GM06990 (cell line): ENCODE results near the gene MAP2K4.

ENCODE experiments used
- DNase-seq: peaks from one replicate; pipeline ENCODE4 v3.0.0-alpha.2; 2011; ENCODE audit not compliant: insufficient read length; ENCODE audit errors: extremely low read depth
- H3K27me3 ChIP-seq: replicated peaks from 2 replicates; pipeline ENCODE4 v1.6.0; 2011; ENCODE audit warnings: low read length; ENCODE audit not compliant: control insufficient read depth, insufficient read depth
- H3K36me3 ChIP-seq: 2 replicates; pipeline ENCODE4 v1.5.1; 2011; ENCODE audit warnings: low read length; ENCODE audit not compliant: control insufficient read depth, insufficient read depth
- H3K4me3 ChIP-seq: replicated peaks from 2 replicates; pipeline ENCODE4 v1.5.1; 2011; ENCODE audit warnings: low read depth, mild to moderate bottlenecking, control low read depth, low read length
- TF ChIP-seq, protein P1 (sequence below): IDR thresholded peaks from 2 replicates; pipeline ENCODE4 v1.5.1; 2011; ENCODE audit warnings: low read length, control low read depth, mild to moderate bottlenecking, inconsistent platforms; ENCODE audit not compliant: insufficient read depth, poor library complexity, severe bottlenecking

Gene MAP2K4

DNA sequence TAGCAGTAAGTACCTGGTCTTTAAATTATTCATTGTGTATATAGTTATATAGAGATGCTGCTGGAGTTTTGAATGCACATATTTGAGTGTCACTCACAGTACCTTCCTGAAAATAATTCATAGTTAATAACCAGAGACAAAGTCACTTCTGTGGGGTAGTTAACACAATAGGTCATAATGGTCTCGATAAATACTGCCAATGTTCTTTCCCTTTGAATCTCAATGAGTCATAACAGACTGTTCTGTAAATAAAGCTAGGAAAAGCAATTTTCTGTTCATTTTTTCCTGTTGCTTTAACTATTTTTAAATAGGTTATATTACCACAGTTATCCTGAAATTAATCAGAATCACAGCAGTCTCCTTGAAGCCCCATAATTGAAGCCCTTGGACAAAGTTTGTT lies 87.2 kb downstream of the MAP2K4 start:
- H3K4me3 ChIP-seq = no peak overlapping the region
- DNase-seq = no peak

DNA sequence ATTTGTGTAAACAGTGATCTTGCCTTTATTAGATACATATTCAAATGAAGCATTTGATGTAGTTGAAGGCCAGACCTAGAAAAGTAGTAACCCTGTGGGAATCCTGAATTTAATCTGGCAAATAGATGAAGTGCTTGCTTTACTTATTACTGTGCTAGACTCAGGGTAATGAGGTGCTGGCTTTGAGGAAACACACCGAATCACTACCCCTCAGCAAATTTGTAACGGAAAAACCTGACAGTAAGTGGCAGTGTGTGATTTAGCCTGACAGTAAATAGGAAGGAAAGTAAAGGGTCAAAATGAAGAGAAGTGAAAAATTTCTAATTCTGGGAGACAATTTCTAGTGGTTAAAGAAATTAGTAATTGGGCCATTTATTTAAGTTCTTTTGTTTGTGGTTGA lies 90.2 kb downstream of the MAP2K4 start:
- no peaks in the 10 kb centered on the region for H3K27me3 ChIP-seq
- H3K36me3 ChIP-seq = peaks cover 7% of the 10 kb centered on the region
- TF ChIP-seq, protein P1, sequence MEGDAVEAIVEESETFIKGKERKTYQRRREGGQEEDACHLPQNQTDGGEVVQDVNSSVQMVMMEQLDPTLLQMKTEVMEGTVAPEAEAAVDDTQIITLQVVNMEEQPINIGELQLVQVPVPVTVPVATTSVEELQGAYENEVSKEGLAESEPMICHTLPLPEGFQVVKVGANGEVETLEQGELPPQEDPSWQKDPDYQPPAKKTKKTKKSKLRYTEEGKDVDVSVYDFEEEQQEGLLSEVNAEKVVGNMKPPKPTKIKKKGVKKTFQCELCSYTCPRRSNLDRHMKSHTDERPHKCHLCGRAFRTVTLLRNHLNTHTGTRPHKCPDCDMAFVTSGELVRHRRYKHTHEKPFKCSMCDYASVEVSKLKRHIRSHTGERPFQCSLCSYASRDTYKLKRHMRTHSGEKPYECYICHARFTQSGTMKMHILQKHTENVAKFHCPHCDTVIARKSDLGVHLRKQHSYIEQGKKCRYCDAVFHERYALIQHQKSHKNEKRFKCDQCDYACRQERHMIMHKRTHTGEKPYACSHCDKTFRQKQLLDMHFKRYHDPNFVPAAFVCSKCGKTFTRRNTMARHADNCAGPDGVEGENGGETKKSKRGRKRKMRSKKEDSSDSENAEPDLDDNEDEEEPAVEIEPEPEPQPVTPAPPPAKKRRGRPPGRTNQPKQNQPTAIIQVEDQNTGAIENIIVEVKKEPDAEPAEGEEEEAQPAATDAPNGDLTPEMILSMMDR = no peak
- DNase-seq = no peak
- H3K4me3 ChIP-seq = no peak overlapping the region

More for the DNA sequence above, 87.2 kb downstream of the MAP2K4 start:
- Histone ChIP-seq H3K27me3 (no peaks in the 10 kb centered on the region), H3K36me3 (no peaks in the 10 kb centered on the region)
- TF ChIP-seq, protein P1 = no peak

DNA sequence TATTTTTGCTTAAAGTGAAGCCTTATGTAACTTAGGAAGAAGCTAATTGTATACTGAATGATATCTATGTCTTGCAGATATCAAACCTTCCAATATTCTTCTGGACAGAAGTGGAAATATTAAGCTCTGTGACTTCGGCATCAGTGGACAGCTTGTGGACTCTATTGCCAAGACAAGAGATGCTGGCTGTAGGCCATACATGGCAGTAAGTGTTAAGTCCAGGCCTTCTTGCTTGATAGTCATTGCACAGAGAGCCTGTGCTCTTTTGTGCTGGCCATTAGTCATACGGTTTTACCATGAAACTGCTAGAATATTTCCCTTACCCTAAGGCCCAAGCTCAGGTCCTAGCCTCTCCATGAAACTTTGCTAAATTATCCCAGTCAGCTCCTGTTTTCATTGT lies 92.5 kb downstream of the MAP2K4 start:
- TF ChIP-seq, protein P1 = no peak
- Histone ChIP-seq H3K4me3 (no peak overlapping the region), H3K27me3 (no peaks in the 10 kb centered on the region), H3K36me3 (peaks cover 7% of the 10 kb centered on the region)
- DNase-seq = no peak

DNA sequence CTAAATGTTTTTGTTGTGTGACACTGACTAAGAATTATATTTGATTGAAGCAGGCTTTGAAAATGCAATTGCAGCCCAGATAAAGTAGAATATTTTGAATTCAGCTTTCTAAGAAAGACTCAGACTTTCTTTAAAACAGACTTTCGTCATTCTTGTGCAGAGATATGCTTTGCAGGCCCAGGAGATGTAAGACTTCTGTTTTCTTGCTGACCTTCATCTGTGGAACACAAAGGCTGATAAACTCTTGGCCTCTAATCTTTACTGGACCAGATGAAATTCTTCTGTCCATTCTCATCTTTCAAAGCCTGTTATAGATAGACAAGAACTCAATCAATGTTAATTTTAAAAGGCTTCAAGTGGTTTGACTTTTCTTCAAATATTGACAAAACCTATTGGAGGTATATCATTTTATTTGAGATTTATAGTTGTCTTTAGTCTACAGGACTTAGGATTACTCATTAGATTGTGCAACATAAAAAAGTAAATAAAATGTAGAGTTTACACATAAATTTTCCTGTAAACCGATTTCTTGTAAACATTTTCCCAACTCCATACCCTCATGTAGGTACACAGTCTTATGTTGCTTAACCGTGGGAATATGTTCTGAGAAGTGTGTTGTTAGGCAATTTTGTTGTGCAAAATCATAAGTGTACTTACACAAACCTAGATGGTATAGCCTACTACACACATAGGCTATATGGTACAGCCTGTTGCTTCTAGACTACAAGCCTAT lies 94.2 kb downstream of the MAP2K4 start:
- DNase-seq = no peak
- Histone ChIP-seq H3K36me3 (peaks cover 7% of the 10 kb centered on the region), H3K27me3 (no peaks in the 10 kb centered on the region), H3K4me3 (no peak overlapping the region)
- TF ChIP-seq, protein P1 = no peak

DNA sequence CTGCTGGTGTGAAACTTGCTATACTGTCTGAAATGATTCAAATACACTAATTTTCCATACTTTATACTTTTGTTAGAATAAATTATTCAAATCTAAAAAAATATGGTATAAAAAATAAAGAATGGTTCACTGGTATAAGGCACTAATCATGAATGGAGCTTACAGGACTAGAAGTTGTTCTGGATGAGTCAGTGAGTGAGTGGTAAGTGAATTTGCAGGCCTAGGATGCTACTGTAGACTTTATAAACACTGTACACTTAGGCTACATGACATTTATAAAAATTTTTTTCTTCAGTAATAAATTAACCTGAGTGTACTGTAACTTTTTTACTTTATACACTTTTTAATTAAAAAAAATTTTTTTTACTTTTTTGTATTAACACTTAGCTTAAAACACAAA lies 95.5 kb downstream of the MAP2K4 start:
- H3K4me3 ChIP-seq = no peak overlapping the region
- DNase-seq = no peak
- H3K36me3 ChIP-seq = peaks cover 7% of the 10 kb centered on the region

More for the DNA sequence above, 95.5 kb downstream of the MAP2K4 start:
- no peaks in the 10 kb centered on the region for H3K27me3 ChIP-seq
- TF ChIP-seq, protein P1 = no peak
